ENCODE data around the gene OXA1L. TPM values are rescaled to one million over a fixed set of nuclear protein-coding genes. Genes with fewer than 3 reads are reported as not detected.
"Not testable (repeated sequence)": the region's sequence is repeated elsewhere in the genome, so short reads cannot be mapped to it uniquely, and the experiment has no call there.

OXA1L gene
- 100 to 1,000 TPM in 3 of 4 donors, 10 to 100 TPM in 1; 92.6 to 123 (median 114) TPM for total RNA-seq
- 134 TPM for polyA plus RNA-seq
- long read RNA-seq, donor 1, transcript OXA1L-201 (10 exons, 1,719 nt), result major isoform, 192 of 214 reads
- long read RNA-seq, donor 1, partial matches to known transcripts, result 13 of 214 reads
- long read RNA-seq, donor 1, other reads (novel, unspliced or antisense), result 9 of 214 reads
- long read RNA-seq, donor 2, transcript OXA1L-201 (10 exons, 1,719 nt), result major isoform, 102 of 112 reads
- long read RNA-seq, donor 2, partial matches to known transcripts, result 6 of 112 reads
- long read RNA-seq, donor 2, other reads (novel, unspliced or antisense), result 3 of 112 reads
- long read RNA-seq, donor 3, transcript OXA1L-201 (10 exons, 1,719 nt), result major isoform, 444 of 510 reads
- long read RNA-seq, donor 3, partial matches to known transcripts, result 23 of 510 reads
- long read RNA-seq, donor 3, other reads (novel, unspliced or antisense), result 42 of 510 reads
- long read RNA-seq, donor 4, transcript OXA1L-201 (10 exons, 1,719 nt), result major isoform, 129 of 138 reads
- long read RNA-seq, donor 4, partial matches to known transcripts, result 4 of 138 reads
- long read RNA-seq, donor 4, other reads (novel, unspliced or antisense), result 5 of 138 reads

GRCh38 chr14:22766457-22767322 lies at the start of gene OXA1L:
Gene OXA1L, plus strand, starts transcription at chr14:22766688. Its CDS starts 14 bp downstream, at chr14:22766702.
- ATAC-seq (peak; percentile 93 to 94), DNase-seq (peak; percentile 98 to 99 (median 98))
- intact Hi-C loops (cut with DNase I), result no loop called here
- H3K27me3 ChIP-seq (ENCODE audit: control insufficient read depth, insufficient read depth), result no peaks in the 10 kb centered on the region
- H3K27ac ChIP-seq (ENCODE audit: low read length), result peak within 1 kb of the TSS; percentile 96
- peak within 1 kb of the TSS; percentile 98 for H3K4me3 ChIP-seq (ENCODE audit: low read length)
- H3K9me3 ChIP-seq (ENCODE audit: control insufficient read depth, low read length), result no peaks in the 10 kb centered on the region
- H3K4me1 ChIP-seq (ENCODE audit: control insufficient read depth, insufficient read depth, low read length), result no peaks in the 10 kb centered on the region
- WGBS, result under 1% methylated on average over 56 of the region's 56 CpGs

- DNase-seq (no peak), ATAC-seq (no peak)
- H3K4me3 ChIP-seq (ENCODE audit: low read length), result no peak overlapping the region
- intact Hi-C loops (cut with DNase I), result no loop called here
- 80% methylated on average over 4 of the region's 4 CpGs for WGBS
- no peak overlapping the region for H3K27ac ChIP-seq (ENCODE audit: low read length)
- no peaks in the 10 kb centered on the region for H3K9me3 ChIP-seq (ENCODE audit: control insufficient read depth, low read length)
- no peaks in the 10 kb centered on the region for H3K4me1 ChIP-seq (ENCODE audit: control insufficient read depth, insufficient read depth, low read length)
- H3K27me3 ChIP-seq (ENCODE audit: control insufficient read depth, insufficient read depth), result no peaks in the 10 kb centered on the region
These were observed 48.4 kb upstream of the OXA1L start for GRCh38 chr14:22718091-22718490.

GRCh38 chr14:22721213-22721612 lies 45.3 kb upstream of the OXA1L start:
- Histone ChIP-seq H3K4me1 (ENCODE audit: control insufficient read depth, insufficient read depth, low read length) (no peaks in the 10 kb centered on the region), H3K27me3 (ENCODE audit: control insufficient read depth, insufficient read depth) (no peaks in the 10 kb centered on the region), H3K4me3 (ENCODE audit: low read length) (no peak overlapping the region), H3K27ac (ENCODE audit: low read length) (no peak overlapping the region), H3K9me3 (ENCODE audit: control insufficient read depth, low read length) (no peaks in the 10 kb centered on the region)
- WGBS, result 66% methylated on average over 2 of the region's 2 CpGs
- intact Hi-C loops (cut with DNase I), result no loop called here
- DNase-seq (no peak), ATAC-seq (no peak)

GRCh38 chr14:22723815-22724214 lies 42.7 kb upstream of the OXA1L start:
- 56% methylated on average over 1 of the region's 1 CpG for WGBS
- ATAC-seq, result no peak
- no peaks in the 10 kb centered on the region for H3K9me3 ChIP-seq (ENCODE audit: control insufficient read depth, low read length)
- intact Hi-C loops (cut with DNase I), result no loop called here
- no peak for DNase-seq
- no peaks in the 10 kb centered on the region for H3K27me3 ChIP-seq (ENCODE audit: control insufficient read depth, insufficient read depth)
- no peak overlapping the region for H3K27ac ChIP-seq (ENCODE audit: low read length)
- H3K4me1 ChIP-seq (ENCODE audit: control insufficient read depth, insufficient read depth, low read length), result no peaks in the 10 kb centered on the region
- H3K4me3 ChIP-seq (ENCODE audit: low read length), result no peak overlapping the region

- intact Hi-C loops (cut with DNase I); DNase-seq; ATAC-seq: not testable (repeated sequence)
These were observed 41.6 kb upstream of the OXA1L start for GRCh38 chr14:22724847-22725246.

GRCh38 chr14:22725374-22725773 lies 41.1 kb upstream of the OXA1L start:
- intact Hi-C loops (cut with DNase I), result not testable (repeated sequence)

More at GRCh38 chr14:22724847-22725246, 41.6 kb upstream of the OXA1L start:
- not testable (repeated sequence) for H3K27me3 ChIP-seq (ENCODE audit: control insufficient read depth, insufficient read depth); H3K27ac ChIP-seq (ENCODE audit: low read length); H3K4me1 ChIP-seq (ENCODE audit: control insufficient read depth, insufficient read depth, low read length); H3K9me3 ChIP-seq (ENCODE audit: control insufficient read depth, low read length); H3K4me3 ChIP-seq (ENCODE audit: low read length)
- 65% methylated on average over 8 of the region's 8 CpGs for WGBS

GRCh38 chr14:22726012-22726411 lies 40.5 kb upstream of the OXA1L start:
- Histone ChIP-seq H3K9me3 (ENCODE audit: control insufficient read depth, low read length) (no peaks in the 10 kb centered on the region), H3K27me3 (ENCODE audit: control insufficient read depth, insufficient read depth) (no peaks in the 10 kb centered on the region), H3K27ac (ENCODE audit: low read length) (no peak overlapping the region), H3K4me3 (ENCODE audit: low read length) (no peak overlapping the region), H3K4me1 (ENCODE audit: control insufficient read depth, insufficient read depth, low read length) (no peaks in the 10 kb centered on the region)
- no peak for DNase-seq
- WGBS, result 49% methylated on average over 1 of the region's 1 CpG
- intact Hi-C loops (cut with DNase I), result no loop called here
- ATAC-seq, result no peak

More at GRCh38 chr14:22725374-22725773, 41.1 kb upstream of the OXA1L start:
- H3K4me3 ChIP-seq (ENCODE audit: low read length); H3K4me1 ChIP-seq (ENCODE audit: control insufficient read depth, insufficient read depth, low read length); H3K27me3 ChIP-seq (ENCODE audit: control insufficient read depth, insufficient read depth); H3K9me3 ChIP-seq (ENCODE audit: control insufficient read depth, low read length); ATAC-seq; DNase-seq; H3K27ac ChIP-seq (ENCODE audit: low read length): not testable (repeated sequence)
- WGBS, result 48% methylated on average over 3 of the region's 3 CpGs

GRCh38 chr14:22732062-22732461 lies 34.4 kb upstream of the OXA1L start:
- H3K4me3 ChIP-seq (ENCODE audit: low read length); intact Hi-C loops (cut with DNase I); H3K27me3 ChIP-seq (ENCODE audit: control insufficient read depth, insufficient read depth); H3K4me1 ChIP-seq (ENCODE audit: control insufficient read depth, insufficient read depth, low read length); H3K27ac ChIP-seq (ENCODE audit: low read length); DNase-seq; ATAC-seq; H3K9me3 ChIP-seq (ENCODE audit: control insufficient read depth, low read length): not testable (repeated sequence)
- 85% methylated on average over 5 of the region's 5 CpGs for WGBS

- Histone ChIP-seq H3K4me3 (ENCODE audit: low read length) (no peak overlapping the region), H3K9me3 (ENCODE audit: control insufficient read depth, low read length) (no peaks in the 10 kb centered on the region), H3K4me1 (ENCODE audit: control insufficient read depth, insufficient read depth, low read length) (peaks cover 2% of the 10 kb centered on the region), H3K27me3 (ENCODE audit: control insufficient read depth, insufficient read depth) (no peaks in the 10 kb centered on the region), H3K27ac (ENCODE audit: low read length) (no peak overlapping the region)
- intact Hi-C loops (cut with DNase I), result no loop called here
- 56% methylated on average over 2 of the region's 2 CpGs for WGBS
- no peak for DNase-seq
- no peak for ATAC-seq
These were observed 32.7 kb upstream of the OXA1L start for GRCh38 chr14:22733829-22734228.

- no peak for DNase-seq
- H3K27ac ChIP-seq (ENCODE audit: low read length), result no peak overlapping the region
- no peaks in the 10 kb centered on the region for H3K27me3 ChIP-seq (ENCODE audit: control insufficient read depth, insufficient read depth)
- H3K9me3 ChIP-seq (ENCODE audit: control insufficient read depth, low read length), result no peaks in the 10 kb centered on the region
- intact Hi-C loops (cut with DNase I), result no loop called here
- H3K4me1 ChIP-seq (ENCODE audit: control insufficient read depth, insufficient read depth, low read length), result peaks cover 2% of the 10 kb centered on the region
- H3K4me3 ChIP-seq (ENCODE audit: low read length), result no peak overlapping the region
- WGBS, result 57% methylated on average over 2 of the region's 2 CpGs
- ATAC-seq, result no peak
These were observed 31.4 kb upstream of the OXA1L start for GRCh38 chr14:22735096-22735495.

GRCh38 chr14:22736384-22736783 lies 30.1 kb upstream of the OXA1L start:
- DNase-seq; H3K27ac ChIP-seq (ENCODE audit: low read length); intact Hi-C loops (cut with DNase I); H3K9me3 ChIP-seq (ENCODE audit: control insufficient read depth, low read length); H3K4me1 ChIP-seq (ENCODE audit: control insufficient read depth, insufficient read depth, low read length); H3K4me3 ChIP-seq (ENCODE audit: low read length); ATAC-seq; H3K27me3 ChIP-seq (ENCODE audit: control insufficient read depth, insufficient read depth): not testable (repeated sequence)
- 94% methylated on average over 12 of the region's 14 CpGs for WGBS
